Stimulated activated CD8-positive, alpha-beta memory T cell treated with anti-CD3 and anti-CD28 coated beads, Interleukin-7, amount 100 ng/mL, for 24 hours (primary cell): Measurements from ENCODE around the gene RAB6D.
"Not testable (repeated sequence)": the region's sequence is repeated elsewhere in the genome, so short reads cannot be mapped to it uniquely, and the experiment has no call there.

ENCODE experiments used
- DNase-seq: peaks from one replicate; pipeline ENCODE4 v3.0.0-alpha.2; 2020; ENCODE audit warnings: low read depth

RAB6D gene

DNA sequence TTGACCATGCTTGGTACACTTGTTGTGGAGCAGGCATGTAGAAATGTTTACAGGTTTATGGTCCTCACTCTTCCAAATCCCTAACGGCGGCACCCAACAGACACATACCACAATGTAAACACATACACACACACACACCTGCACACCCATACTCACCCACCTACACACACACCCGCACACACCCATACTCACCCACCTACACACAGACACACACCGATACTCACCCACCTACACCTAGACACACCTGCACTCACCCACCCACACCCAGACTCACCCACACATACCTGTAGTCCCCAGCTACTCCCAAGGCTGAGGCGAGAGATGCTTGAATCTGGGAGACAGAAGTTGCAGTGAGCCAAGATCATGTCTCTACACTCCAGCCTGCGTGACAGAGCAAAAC, 1.5 kb upstream of the RAB6D start:
- DNase-seq = no peak

DNA sequence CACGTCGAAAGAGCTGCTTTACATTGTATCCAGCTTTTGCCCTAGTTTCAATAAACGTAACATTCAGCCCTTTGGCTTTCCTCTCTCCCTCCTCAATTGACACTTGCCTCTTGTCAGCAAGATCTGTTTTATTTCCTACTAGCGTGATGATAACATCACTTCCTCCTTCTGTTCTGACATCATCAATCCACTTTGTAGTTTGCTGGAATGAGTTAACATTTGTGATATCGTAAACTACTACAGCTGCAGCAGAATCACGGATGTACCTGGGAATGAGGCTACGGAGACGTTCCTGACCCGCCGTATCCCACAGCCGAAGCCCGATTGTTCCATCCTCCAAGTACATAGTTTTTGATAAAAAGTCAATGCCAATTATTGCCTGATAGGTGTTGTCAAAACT, 755 bp downstream of the RAB6D start:
- DNase-seq = not testable (repeated sequence)

DNA sequence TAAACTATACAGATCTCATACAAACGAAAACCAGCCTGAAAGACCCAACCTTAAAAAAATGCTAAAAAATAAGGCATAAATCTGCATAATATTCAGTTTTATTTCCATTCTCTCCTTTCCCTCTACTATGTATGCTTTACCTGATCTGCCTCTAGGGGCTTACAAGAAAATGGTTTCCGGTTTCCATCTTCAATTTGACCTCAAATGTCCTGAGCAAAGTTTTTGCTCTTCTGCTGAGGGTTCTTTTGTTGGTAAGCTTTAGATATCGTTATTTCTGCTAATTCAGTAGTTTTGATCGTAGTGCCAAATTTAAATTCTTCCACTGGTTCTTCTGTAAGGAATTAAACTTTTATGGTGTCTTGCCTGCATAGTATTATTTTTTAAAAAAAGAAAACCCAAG, 2.2 kb downstream of the RAB6D start:
- not testable (repeated sequence) for DNase-seq

DNA sequence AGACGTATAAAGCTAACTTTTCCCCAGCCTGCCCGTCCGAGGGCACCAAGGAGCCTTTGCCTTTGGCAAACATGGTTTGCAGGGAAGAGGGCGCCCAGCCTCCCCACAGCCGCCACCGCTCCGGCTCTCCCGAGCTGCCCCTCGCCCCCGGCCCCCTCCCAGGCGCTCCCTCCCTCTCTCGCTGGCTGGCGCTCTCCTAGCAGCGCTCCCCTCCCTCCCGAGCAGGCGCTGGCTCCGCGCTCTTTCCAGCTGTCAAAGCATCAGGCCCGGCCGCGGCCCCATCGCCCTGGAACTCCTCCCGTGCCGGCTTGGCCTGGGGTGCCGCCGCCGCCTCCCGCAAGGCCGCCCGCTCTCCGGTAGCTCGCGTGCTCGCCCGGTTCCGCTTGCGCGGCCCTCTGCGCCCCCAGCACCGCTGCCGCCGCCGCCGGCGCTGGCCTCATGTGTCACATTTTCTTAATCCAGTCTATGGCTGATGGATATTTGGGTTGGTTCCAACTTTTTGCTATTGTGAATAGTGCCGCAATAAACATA, 10.7 kb downstream of the RAB6D start:
- not testable (repeated sequence) for DNase-seq

DNA sequence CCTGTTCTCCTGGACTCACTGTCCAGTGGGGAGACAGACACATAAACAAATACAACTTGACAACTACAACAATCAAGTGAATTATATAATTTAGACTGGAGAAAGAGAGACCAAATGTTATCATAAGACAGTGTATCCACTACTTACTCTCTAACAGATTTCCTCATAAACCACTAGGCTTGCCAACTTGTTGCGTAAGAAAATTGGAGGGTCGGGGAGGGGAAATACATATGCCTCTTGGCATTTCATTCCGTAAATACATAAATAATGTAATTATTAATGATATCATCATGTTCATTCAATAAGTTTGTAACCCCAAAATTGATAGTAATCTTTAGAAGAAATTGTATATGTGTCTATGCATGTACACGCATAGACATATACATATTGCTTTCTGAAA, 14.9 kb downstream of the RAB6D start:
- no peak for DNase-seq

DNA sequence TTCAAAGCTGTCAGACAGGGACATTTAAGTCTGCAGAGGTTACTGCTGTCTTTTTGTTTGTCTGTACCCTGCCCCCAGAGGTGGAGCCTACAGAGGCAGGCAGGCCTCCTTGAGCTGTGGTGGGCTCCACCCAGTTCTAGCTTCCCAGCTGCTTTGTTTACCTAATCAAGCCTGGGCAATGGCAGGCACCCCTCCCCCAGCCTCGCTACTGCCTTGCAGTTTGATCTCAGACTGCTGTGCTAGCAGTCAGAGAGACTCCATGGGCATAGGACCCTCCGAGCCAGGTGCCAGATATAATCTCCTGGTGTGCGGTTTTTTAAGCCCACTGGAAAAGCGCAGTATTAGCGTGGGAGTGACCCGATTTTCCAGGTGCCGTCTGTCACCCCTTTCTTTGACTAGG, 16.9 kb downstream of the RAB6D start:
- DNase-seq = not testable (repeated sequence)

DNA sequence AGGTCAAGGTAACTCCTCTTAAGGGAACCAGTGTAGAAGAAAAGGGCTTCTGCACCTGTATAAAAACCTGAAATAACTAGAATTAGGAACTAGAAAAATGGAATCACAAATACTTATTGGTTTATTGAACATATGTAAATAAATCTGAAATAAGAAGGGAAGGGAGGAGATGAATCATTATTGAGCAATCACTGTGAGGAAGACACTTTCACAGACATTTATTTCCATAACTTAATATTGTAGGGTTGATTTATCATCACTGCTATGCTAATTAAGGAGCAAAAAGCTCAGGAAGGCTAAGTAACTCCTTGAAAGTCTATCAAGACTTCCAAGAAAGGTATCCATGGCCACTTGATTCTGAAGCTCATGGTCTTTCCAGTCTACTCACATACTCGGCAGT, 24.7 kb downstream of the RAB6D start:
- not testable (repeated sequence) for DNase-seq

DNA sequence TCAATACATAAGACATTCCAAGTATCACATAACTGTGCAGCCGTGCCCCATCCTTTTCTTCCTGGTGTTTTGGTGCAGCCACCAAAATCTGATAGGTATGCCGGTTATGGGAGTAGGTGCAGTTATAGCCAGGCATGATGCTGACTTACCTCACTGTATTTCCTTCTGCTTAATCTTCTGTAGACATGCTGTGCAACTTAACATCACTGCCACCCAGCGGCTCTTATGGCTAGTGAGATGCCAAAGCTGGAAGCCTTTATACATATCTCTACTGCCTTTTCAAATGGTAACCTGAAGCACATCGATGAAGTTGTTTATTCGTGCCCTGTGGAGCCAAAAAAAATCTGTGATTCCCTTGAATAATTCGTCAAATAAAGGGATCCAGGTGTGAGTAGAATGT, 28.6 kb downstream of the RAB6D start:
- DNase-seq = not testable (repeated sequence)

DNA sequence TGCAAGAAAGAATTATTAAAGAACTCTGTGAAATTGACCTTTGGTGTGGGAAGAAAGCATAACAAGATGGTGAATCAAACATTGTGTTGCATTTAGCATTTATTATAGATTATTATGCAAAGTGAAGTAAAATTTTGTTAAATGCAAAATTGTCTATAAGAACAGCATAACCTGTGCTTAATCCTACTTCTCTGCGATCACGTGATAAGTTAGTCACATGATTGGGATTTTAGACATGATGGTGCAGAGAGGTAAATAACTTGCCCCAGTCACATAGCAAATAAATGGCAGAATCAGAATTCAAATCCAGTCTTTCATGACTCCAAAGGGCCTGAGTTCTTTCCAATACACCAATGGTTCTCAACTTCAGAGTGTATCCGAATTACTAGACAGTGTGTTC, 31.3 kb downstream of the RAB6D start:
- DNase-seq = not testable (repeated sequence)

DNA sequence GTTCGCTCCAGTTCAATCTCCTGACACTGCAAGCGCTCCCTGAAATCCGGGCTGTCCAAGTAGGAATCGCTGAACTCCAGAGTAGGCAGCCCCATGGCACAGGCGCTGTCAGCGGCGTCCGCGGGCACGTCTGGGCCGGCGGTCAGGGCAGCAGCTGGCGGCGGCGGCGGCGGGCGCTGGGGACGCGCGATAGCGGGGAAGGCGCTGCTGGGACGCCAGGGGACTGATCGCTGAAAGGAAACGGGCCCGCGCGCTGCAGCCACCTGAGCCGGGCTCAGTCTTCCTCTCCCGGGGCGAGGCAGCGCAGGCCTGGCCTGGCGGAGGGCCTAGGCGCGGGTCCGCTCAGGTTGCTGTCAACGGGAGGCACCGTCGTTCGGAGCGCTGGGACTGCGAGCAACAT, 33.0 kb downstream of the RAB6D start:
- DNase-seq = not testable (repeated sequence)

DNA sequence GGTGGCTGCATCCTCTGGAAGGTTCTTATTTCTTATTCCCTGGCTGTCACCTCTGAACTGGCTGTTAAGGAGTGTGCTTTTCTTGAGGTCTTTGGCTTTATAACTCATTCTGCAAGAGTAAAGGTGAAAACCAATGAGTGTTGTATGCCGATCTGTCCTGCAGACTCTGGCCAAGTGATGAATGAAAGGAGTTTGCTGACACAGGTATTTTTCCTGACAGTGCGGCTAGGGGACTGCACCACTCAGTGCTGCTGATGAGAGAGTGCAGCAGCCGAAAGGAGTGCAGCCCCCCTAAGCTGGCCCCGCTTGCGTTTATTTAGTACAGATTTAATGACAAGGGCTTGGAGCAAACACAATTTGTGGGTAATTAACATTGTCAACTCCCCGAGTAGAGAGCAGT, 41.8 kb downstream of the RAB6D start:
- no peak for DNase-seq

DNA sequence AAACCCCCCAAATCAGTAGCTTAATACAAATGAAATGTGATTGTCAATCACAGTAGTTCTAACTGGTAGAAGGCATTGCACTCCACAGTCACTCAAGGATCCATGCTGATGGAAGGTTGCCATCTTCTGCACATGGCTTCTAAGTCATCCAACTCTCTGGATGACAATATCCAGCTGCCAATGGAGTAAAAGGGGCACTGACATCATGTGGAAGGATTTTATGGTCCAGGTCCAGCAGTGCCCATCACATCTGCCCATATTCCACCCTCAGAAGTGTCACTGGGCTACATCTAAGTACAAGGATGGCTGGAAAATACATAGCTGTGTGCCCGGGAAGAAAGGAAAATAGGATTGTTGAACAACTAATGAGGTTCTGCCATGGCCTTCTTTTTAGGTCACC, 42.6 kb downstream of the RAB6D start:
- not testable (repeated sequence) for DNase-seq

DNA sequence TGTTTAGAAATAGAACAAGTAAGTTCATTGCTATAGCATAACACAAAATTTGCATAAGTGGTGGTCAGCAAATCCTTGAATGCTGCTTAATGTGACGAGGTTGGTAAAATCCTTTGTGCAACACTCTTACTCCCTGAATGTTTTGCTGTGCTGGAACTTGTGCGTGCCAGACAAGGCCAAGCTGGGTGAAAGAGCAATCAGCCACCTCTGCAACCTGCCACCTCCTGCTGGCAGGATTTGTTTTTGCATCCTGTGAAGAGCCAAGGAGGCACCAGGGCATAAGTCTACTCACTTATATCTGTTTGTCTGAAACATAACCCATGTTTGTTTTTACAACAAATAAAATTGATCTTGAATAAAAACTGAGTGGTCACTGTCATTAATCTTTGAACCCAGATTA, 53.0 kb downstream of the RAB6D start:
- not testable (repeated sequence) for DNase-seq
